Endometrial microvascular endothelial cells (primary cell): ENCODE data around the gene PRKAR1B. TPM values are rescaled to one million over a fixed set of nuclear protein-coding genes. Genes with fewer than 3 reads are reported as not detected.

ENCODE experiments used
- in situ Hi-C: cut with HindIII; loops from 2 replicates; pipeline ENCODE4 v1.10.0; 2017; ENCODE audit warnings: low sequenced_read_pairs, low pct_unique_long_range_greater_than_20kb; ENCODE audit errors: inconsistent ontology term
- total RNA-seq: library from RNA; depleted of rRNA; stranded (reverse); fragments of >200 nt; gene quantifications from one replicate; pipeline ENCODE4 v1.2.3, GENCODE V29; 2015; ENCODE audit errors: inconsistent ontology term

The PRKAR1B gene
- total RNA-seq, 1 donor from 2014 or later: 17.2 TPM

GRCh38 chr7:574661-575395 is 152.3 kb downstream of the PRKAR1B start:
- in situ Hi-C loops: no loop called here

GRCh38 chr7:573933-574381 is 153.1 kb downstream of the PRKAR1B start:
- in situ Hi-C loops: no loop called here

- in situ Hi-C loops: no loop called here
These were observed 153.7 kb downstream of the PRKAR1B start for GRCh38 chr7:573269-573932.

- in situ Hi-C loops: no loop called here
These were observed 154.4 kb downstream of the PRKAR1B start for GRCh38 chr7:572416-573268.

GRCh38 chr7:571718-572415 is 155.2 kb downstream of the PRKAR1B start:
- in situ Hi-C loops: no loop called here

- in situ Hi-C loops: no loop called here
These were observed 155.9 kb downstream of the PRKAR1B start for GRCh38 chr7:571096-571717.

GRCh38 chr7:570801-571070 is 156.3 kb downstream of the PRKAR1B start:
- in situ Hi-C loops: no loop called here

GRCh38 chr7:569996-570800 is 156.9 kb downstream of the PRKAR1B start:
- in situ Hi-C loops: no loop called here

- in situ Hi-C loops: no loop called here
These were observed 157.8 kb downstream of the PRKAR1B start for GRCh38 chr7:569071-569855.

- in situ Hi-C loops: no loop called here
These were observed 158.8 kb downstream of the PRKAR1B start for GRCh38 chr7:568031-568951.

- in situ Hi-C loops: no loop called here
These were observed 159.7 kb downstream of the PRKAR1B start for GRCh38 chr7:567305-567883.

GRCh38 chr7:566100-566499 is 161.0 kb downstream of the PRKAR1B start:
- in situ Hi-C loops: no loop called here

GRCh38 chr7:564176-564865 is 162.8 kb downstream of the PRKAR1B start:
- in situ Hi-C loops: no loop called here

GRCh38 chr7:563629-564170 is 163.4 kb downstream of the PRKAR1B start:
- in situ Hi-C loops: no loop called here
